ENCODE results near the gene UFC1.
A peak's percentile ranks its signal among the peaks of the same experiment; 100 is the strongest.

The UFC1 gene

DNA sequence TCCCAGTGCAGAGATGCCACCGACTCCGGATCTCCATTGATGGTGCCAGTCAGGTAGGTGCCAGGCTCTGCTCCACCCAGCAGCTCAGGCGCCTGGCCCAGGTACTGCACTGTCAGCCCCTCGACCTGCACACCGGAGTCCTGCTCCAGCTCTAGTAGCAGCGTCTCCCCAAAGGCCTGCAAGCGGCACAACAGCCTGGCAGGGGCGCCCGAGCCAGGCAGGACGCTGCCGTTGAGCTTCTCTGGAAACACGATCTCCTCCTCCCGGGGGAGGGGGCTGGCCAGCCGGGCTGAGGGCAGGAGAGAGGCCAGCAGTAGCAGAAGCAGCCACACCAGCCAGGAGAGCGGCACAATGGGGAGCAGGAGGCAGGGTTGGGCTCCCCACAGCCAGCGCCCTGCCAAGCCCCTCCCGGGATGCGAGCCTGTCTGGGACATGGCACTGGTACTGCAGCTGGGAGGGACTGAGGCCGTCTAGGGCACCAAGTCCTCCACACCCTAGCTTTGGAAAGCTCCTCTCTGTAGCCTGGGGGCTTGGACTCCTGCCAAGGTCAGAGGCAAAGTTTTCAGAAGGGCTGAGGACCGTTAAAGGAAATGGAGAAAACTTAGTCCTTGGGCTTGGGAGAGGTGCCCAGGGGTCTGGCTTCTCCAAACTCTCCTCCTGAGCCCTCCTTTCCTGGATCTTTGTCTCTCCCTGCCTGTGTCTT lies 44.6 kb downstream of the UFC1 start:
- peak overlapping the region; percentile 65 for H3K4me3 ChIP-seq (replicated peaks; ENCODE audit: low read depth, low read length)
- TF ChIP-seq, protein P1, sequence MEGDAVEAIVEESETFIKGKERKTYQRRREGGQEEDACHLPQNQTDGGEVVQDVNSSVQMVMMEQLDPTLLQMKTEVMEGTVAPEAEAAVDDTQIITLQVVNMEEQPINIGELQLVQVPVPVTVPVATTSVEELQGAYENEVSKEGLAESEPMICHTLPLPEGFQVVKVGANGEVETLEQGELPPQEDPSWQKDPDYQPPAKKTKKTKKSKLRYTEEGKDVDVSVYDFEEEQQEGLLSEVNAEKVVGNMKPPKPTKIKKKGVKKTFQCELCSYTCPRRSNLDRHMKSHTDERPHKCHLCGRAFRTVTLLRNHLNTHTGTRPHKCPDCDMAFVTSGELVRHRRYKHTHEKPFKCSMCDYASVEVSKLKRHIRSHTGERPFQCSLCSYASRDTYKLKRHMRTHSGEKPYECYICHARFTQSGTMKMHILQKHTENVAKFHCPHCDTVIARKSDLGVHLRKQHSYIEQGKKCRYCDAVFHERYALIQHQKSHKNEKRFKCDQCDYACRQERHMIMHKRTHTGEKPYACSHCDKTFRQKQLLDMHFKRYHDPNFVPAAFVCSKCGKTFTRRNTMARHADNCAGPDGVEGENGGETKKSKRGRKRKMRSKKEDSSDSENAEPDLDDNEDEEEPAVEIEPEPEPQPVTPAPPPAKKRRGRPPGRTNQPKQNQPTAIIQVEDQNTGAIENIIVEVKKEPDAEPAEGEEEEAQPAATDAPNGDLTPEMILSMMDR (IDR thresholded peaks at IDR 0.05; ENCODE audit: low read length, missing control alignments): no peak
- peak; percentile 49 for DNase-seq (ENCODE audit: low read depth)

DNA sequence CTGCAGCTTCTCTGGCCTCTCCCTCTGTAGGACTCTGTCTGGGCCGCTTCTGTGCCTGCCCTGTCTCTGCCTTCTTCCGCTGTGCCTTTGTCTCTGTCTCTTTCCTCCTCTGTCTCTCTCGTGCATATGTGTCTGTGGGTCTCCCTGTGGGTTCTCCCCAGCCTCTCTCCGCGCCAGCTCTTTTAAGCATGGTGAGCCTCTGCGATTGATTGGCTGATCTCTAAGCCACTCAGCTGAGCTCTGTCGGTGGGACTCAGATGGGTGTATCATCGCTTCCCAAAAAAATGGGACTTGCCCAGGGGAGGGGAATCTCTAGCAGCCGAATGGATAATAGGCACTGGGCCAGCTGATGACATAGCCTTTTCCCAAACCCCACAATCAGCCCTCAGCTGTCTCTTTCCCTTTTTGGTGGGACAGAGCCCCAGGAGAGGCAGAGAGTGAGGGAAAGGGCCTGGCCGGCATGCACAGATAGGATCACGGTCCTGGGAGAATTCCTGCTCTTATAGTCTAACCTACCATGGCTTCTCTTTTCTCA lies 45.2 kb downstream of the UFC1 start, which contains the start of gene ADAMTS4:
ADAMTS4 (minus strand) TSS at position 158 of the 535 bp plus-strand sequence. CDS start 427 bp downstream, outside the sequence.
- peak; percentile 94 for DNase-seq (ENCODE audit: low read depth)
- TF ChIP-seq, protein P1 (IDR thresholded peaks at IDR 0.05; ENCODE audit: low read length, missing control alignments): no peak
- H3K4me3 ChIP-seq (replicated peaks; ENCODE audit: low read depth, low read length): peak within 1 kb of the TSS; percentile 65

DNA sequence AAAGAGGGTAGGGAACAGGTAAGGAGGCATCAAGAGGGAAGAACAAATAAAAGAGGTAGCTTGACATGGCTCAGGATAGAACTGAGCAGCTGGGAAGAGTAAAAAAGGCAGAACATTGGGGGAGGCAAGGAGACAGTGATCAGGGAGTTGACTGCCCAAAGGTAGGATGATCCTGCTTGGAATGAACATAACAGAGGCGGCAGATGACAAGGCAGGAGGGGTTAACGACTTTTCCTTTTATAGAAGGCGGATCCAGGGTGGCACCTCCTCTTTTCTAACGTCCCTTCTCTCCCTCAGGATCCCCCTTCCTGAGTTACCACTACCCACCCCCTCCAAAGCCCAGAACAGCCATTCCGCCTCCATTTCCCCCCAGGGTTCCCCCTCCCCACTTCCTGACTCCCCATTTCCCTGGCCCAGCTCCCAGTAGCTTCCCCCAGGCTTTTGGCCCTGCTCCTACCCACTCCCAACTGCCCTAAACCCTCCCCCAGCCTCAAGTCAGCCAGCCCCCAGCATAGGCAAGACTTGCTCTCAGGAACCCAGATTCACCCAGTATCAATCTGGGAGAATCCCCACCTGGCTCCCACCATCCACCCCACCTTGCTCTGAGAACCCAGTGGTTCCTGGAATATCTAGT lies 45.8 kb downstream of the UFC1 start:
- TF ChIP-seq, protein P1 (IDR thresholded peaks at IDR 0.05; ENCODE audit: low read length, missing control alignments): no peak
- H3K4me3 ChIP-seq (replicated peaks; ENCODE audit: low read depth, low read length): peak overlapping the region; percentile 65
- DNase-seq (ENCODE audit: low read depth): peak; percentile 50

DNA sequence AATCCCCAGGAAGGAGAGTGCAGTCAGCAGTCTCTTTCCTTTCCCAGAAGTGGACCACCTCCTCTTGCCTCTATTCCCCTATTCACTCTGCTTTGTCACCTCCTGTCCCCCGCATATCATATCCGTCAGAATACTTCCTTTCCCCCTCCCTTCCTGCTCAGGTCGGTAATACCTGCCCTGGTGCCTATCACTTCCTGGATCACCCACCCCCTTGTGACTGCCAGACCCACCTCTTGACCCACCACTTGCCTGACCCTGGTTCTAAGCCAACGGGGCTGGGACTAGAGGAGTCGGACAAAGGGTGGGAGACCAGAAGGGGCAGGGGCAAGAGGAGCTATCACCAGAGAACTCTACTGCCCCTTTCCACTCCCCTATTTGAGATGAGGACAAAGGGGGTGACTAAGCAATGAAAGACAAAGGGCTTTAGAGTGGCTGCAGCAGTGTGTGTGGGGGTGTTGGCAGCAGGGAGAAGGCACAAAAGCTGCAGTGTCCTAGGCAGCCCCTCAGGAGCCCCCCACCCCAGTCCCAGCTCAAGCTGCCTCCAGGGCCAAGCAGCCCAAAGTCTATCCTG lies 46.7 kb downstream of the UFC1 start:
- TF ChIP-seq, protein P1 (IDR thresholded peaks at IDR 0.05; ENCODE audit: low read length, missing control alignments): no peak
- DNase-seq (ENCODE audit: low read depth): peak; percentile 40
- H3K4me3 ChIP-seq (replicated peaks; ENCODE audit: low read depth, low read length): no peak overlapping the region

DNA sequence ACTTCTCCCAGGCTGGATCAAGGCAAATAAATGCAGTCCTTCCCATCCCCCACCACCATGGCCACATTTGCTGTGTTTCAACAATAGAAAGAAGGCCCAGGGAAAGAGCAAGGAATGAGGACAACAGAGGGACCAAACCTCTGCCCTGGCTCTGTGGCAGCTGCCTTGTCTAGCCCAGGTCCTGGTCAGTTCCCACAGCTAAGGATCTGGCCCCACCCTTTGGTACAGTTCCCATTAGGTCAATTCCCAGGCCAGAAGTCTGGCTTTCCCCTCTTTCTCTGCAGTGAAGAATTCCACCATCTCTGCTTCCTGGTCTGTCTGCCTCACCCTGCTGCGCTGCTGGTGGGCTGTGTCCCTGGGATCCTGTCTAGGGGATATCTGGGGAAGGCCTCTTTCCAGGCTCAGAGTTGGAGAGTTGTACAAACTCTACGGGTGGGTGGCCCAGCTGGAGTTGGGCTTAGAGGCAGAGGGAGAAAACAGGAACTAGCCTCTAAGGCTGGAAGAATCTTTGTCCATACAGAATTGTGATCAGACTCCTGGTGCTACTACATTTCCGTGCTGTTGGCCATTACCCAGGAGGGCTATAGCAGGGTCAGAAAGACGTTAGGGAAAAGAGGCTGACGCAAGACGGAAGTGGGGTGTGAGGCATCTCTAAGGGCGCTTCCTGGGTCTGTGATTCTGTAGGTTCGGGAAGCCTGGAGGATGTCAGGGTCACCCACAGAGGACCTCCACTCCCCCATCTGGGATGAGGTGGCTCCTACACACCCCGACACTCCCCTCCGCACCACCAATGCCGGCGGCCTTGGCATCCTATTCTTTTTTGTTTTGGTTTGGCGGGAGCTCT lies 47.4 kb downstream of the UFC1 start:
- peak overlapping the region; percentile 81 for H3K4me3 ChIP-seq (replicated peaks; ENCODE audit: low read depth, low read length)
- peak; percentile 97 for DNase-seq (ENCODE audit: low read depth)

More for the DNA sequence above, 47.4 kb downstream of the UFC1 start:
- TF ChIP-seq, protein P1 (IDR thresholded peaks at IDR 0.05; ENCODE audit: low read length, missing control alignments): no peak

Data from fibroblast of pulmonary artery (primary cell).